H9 (cell line): ENCODE results near the gene TMEM165. TPM values are rescaled to one million over a fixed set of nuclear protein-coding genes. Genes with fewer than 3 reads are reported as not detected.

ENCODE experiments used
- DNase-seq: peaks from one replicate; pipeline ENCODE4 v3.0.0-alpha.2; 2017
- H2AFZ ChIP-seq: one replicate; pipeline ENCODE4 v1.6.1; 2013; ENCODE audit warnings: mild to moderate bottlenecking, low read length, control low read depth, moderate library complexity
- H2AK5ac ChIP-seq: 2 replicates; pipeline ENCODE4 v1.6.1; 2013; ENCODE audit warnings: low read length, control low read depth, mixed read lengths; ENCODE audit not compliant: insufficient read length
- H2BK120ac ChIP-seq: one replicate; pipeline ENCODE4 v1.6.1; 2013; ENCODE audit warnings: low read depth, mild to moderate bottlenecking, low read length, control low read depth, inconsistent platforms; ENCODE audit not compliant: poor library complexity, severe bottlenecking
- H2BK12ac ChIP-seq: 2 replicates; pipeline ENCODE4 v1.6.1; 2013; ENCODE audit warnings: low read length, control low read depth, mixed read lengths, low read depth; ENCODE audit not compliant: insufficient read length
- H2BK15ac ChIP-seq: 2 replicates; pipeline ENCODE4 v1.6.1; 2013; ENCODE audit warnings: low read depth, low read length, control low read depth
- H2BK20ac ChIP-seq: one replicate; pipeline ENCODE4 v1.6.1; 2013; ENCODE audit warnings: low read depth, mild to moderate bottlenecking, low read length, control low read depth, inconsistent platforms; ENCODE audit not compliant: poor library complexity, severe bottlenecking
- H2BK5ac ChIP-seq: 2 replicates; pipeline ENCODE4 v1.6.1; 2013; ENCODE audit warnings: low read length, control low read depth, mixed read lengths; ENCODE audit not compliant: insufficient read length
- H3K14ac ChIP-seq: 2 replicates; pipeline ENCODE4 v1.6.1; 2013; ENCODE audit warnings: low read length, control low read depth; ENCODE audit not compliant: insufficient read depth
- H3K18ac ChIP-seq: 2 replicates; pipeline ENCODE4 v1.6.1; 2013; ENCODE audit warnings: low read depth, mild to moderate bottlenecking, mixed read lengths, low read length, control low read depth; ENCODE audit not compliant: insufficient read length
- H3K23ac ChIP-seq: 2 replicates; pipeline ENCODE4 v1.6.1; 2013; ENCODE audit warnings: low read length, control low read depth, mixed read lengths, low read depth; ENCODE audit not compliant: insufficient read length
- H3K23me2 ChIP-seq: 2 replicates; pipeline ENCODE4 v1.6.1; 2013; ENCODE audit warnings: low read depth, mild to moderate bottlenecking, mixed read lengths, low read length, control low read depth; ENCODE audit not compliant: insufficient read length, poor library complexity, severe bottlenecking
- H3K27ac ChIP-seq: 2 replicates; pipeline ENCODE4 v1.5.1; 2013; ENCODE audit warnings: low read length, control low read depth, mixed read lengths, low read depth; ENCODE audit not compliant: insufficient read length
- H3K27me3 ChIP-seq: 2 replicates; pipeline ENCODE4 v1.6.1; 2013; ENCODE audit warnings: low read length, control low read depth, inconsistent platforms; ENCODE audit not compliant: insufficient read depth
- H3K4ac ChIP-seq: 2 replicates; pipeline ENCODE4 v1.6.1; 2013; ENCODE audit warnings: low read depth, mild to moderate bottlenecking, control low read depth, inconsistent platforms, low read length, moderate library complexity
- H3K4me1 ChIP-seq: 2 replicates; pipeline ENCODE4 v1.6.1; 2013; ENCODE audit warnings: low read length, control low read depth, inconsistent platforms; ENCODE audit not compliant: insufficient read depth
- H3K4me2 ChIP-seq: 2 replicates; pipeline ENCODE4 v1.6.1; 2013; ENCODE audit warnings: low read length, control low read depth, mixed read lengths; ENCODE audit not compliant: insufficient read length, insufficient read depth
- H3K56ac ChIP-seq: 2 replicates; pipeline ENCODE4 v1.6.1; 2013; ENCODE audit warnings: low read depth, mild to moderate bottlenecking, mixed read lengths, low read length, control low read depth; ENCODE audit not compliant: insufficient read length
- H3K79me1 ChIP-seq: 2 replicates; pipeline ENCODE4 v1.6.1; 2013; ENCODE audit warnings: low read depth, mild to moderate bottlenecking, moderate library complexity, low read length, control low read depth, inconsistent platforms; ENCODE audit not compliant: insufficient read depth, poor library complexity, severe bottlenecking
- H3K79me2 ChIP-seq: 2 replicates; pipeline ENCODE4 v1.6.1; 2013; ENCODE audit warnings: low read length, control low read depth, inconsistent platforms; ENCODE audit not compliant: insufficient read depth
- H3K9ac ChIP-seq: 2 replicates; pipeline ENCODE4 v1.6.1; 2013; ENCODE audit warnings: low read length, control low read depth, mixed read lengths; ENCODE audit not compliant: insufficient read length; ENCODE audit errors: extremely low read depth
- H3K9me3 ChIP-seq: one replicate; pipeline ENCODE4 v1.6.1; 2013; ENCODE audit warnings: low read depth, low read length, inconsistent platforms; ENCODE audit not compliant: control insufficient read depth
- H3T11ph ChIP-seq: one replicate; pipeline ENCODE4 v1.6.1; 2013; ENCODE audit warnings: mild to moderate bottlenecking, low read length, control low read depth, inconsistent platforms
- H4K20me1 ChIP-seq: one replicate; pipeline ENCODE4 v1.6.1; 2013; ENCODE audit not compliant: control insufficient read depth, insufficient read length, insufficient read depth
- H4K5ac ChIP-seq: 2 replicates; pipeline ENCODE4 v1.6.1; 2013; ENCODE audit warnings: low read depth, mild to moderate bottlenecking, mixed read lengths, low read length, control low read depth; ENCODE audit not compliant: insufficient read length
- H4K8ac ChIP-seq: replicated peaks from 2 replicates; pipeline ENCODE4 v1.6.1; 2013; ENCODE audit warnings: low read length, control low read depth, mixed read lengths, low read depth; ENCODE audit not compliant: insufficient read length
- H4K91ac ChIP-seq: 2 replicates; pipeline ENCODE4 v1.6.1; 2013; ENCODE audit warnings: low read depth, mild to moderate bottlenecking, moderate library complexity, mixed read lengths, low read length, control low read depth; ENCODE audit not compliant: insufficient read length
- H3K27ac Mint-ChIP-seq, 3 experiments: 2 replicates in 2 of 3; 3 replicates in 1 of 3; pipeline ENCODE4 v1.8.0; 2020 to 2021; ENCODE audit warnings: mixed read lengths in 3 of 3, mild to moderate bottlenecking in 1 of 3, moderate library complexity in 1 of 3
- H3K27me3 Mint-ChIP-seq: 2 replicates; pipeline ENCODE4 v1.8.0; 2021; ENCODE audit warnings: low read depth, mild to moderate bottlenecking, moderate library complexity, mixed read lengths
- H3K36me3 Mint-ChIP-seq, 3 experiments: 2 replicates in 2 of 3; 3 replicates in 1 of 3; pipeline ENCODE4 v1.8.0; 2020 to 2021; ENCODE audit warnings: low read depth in 3 of 3, mixed read lengths in 3 of 3; ENCODE audit not compliant: insufficient read depth in 1 of 3
- H3K4me1 Mint-ChIP-seq, 2 experiments: 2 replicates each; pipeline ENCODE4 v1.8.0; 2020; ENCODE audit warnings: mixed read lengths in 2 of 2
- H3K4me3 Mint-ChIP-seq, 2 experiments: 2 replicates in 1 of 2; 3 replicates in 1 of 2; pipeline ENCODE4 v1.8.0; 2020 to 2021; ENCODE audit warnings: mild to moderate bottlenecking in 2 of 2, mixed read lengths in 2 of 2, moderate library complexity in 1 of 2
- H3K9me3 Mint-ChIP-seq, 2 experiments: 2 replicates in 1 of 2; 3 replicates in 1 of 2; pipeline ENCODE4 v1.8.0; 2020; ENCODE audit warnings: mild to moderate bottlenecking in 2 of 2, mixed read lengths in 2 of 2, moderate library complexity in 1 of 2
- WGBS: extraction: QIAGEN DNeasy Blood & Tissue Kit; methylation state at CpG from one replicate; pipeline ENCODE4 v1.1.7; 2013; ENCODE audit warnings: missing lambda C conversion rate, low lambda C conversion rate, mixed read lengths; ENCODE audit not compliant: insufficient read length; ENCODE audit errors: extremely low coverage; 5-methylcytosine and 5-hydroxymethylcytosine counted together
- total RNA-seq: library from RNA; stranded (reverse); gene quantifications from 2 replicates; pipeline ENCODE4 v1.2.1, GENCODE V29; 2021
- TF ChIP-seq, protein P1 (sequence below): fragments of 200-600 bp; sonication (generic); conservative IDR thresholded peaks from 3 replicates; pipeline ENCODE4 v1.8.0; 2021; ENCODE audit warnings: antibody characterized with exemption, mild to moderate bottlenecking

The TMEM165 gene
- total RNA-seq, 1 experiment from 2014 or later = 87.2 TPM

DNA sequence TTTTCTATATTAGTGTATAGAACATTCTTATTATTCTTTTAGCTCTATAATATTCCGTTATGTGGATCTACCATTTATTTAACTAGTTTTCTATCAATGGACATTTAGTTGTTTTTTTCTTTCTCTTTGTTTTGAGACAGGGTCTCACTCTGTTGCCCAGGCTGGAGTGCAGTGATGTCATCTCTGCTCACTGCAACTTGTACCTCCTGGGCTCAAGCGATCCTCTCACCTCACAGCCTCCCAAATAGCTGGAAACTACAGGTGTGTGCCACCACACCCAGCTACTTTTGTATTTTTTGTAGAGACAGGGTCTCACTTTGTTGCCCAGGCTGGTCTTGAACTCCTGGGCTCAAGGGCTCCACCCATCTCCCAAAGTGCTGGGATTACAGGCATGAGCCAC, 10.8 kb downstream of the TMEM165 start:
- 0 out of 2 replicates have a peak, but pooled peaks cover 2% of the 10 kb centered on the region for H3K4me1 ChIP-seq
- H4K5ac ChIP-seq = no peak overlapping the region
- peaks cover 37% of the 10 kb centered on the region; the same call in 1 of the 2 replicates for H3K79me2 ChIP-seq
- no peak overlapping the region for H2BK12ac ChIP-seq
- no peak overlapping the region for H3K23ac ChIP-seq
- no peak overlapping the region for H2BK15ac ChIP-seq
- no peak overlapping the region for H2BK120ac ChIP-seq
- no peaks in the 10 kb centered on the region for H4K20me1 ChIP-seq
- no peaks in the 10 kb centered on the region for H3K9me3 Mint-ChIP-seq
- no peak overlapping the region for H3K18ac ChIP-seq
- H2AK5ac ChIP-seq = no peak overlapping the region
- no peak overlapping the region for H4K8ac ChIP-seq
- no peak overlapping the region for H3K9ac ChIP-seq
- no peak overlapping the region for H4K91ac ChIP-seq
- WGBS = no CpG with 5 or more reads among the region's 2 CpGs
- TF ChIP-seq, protein P1, sequence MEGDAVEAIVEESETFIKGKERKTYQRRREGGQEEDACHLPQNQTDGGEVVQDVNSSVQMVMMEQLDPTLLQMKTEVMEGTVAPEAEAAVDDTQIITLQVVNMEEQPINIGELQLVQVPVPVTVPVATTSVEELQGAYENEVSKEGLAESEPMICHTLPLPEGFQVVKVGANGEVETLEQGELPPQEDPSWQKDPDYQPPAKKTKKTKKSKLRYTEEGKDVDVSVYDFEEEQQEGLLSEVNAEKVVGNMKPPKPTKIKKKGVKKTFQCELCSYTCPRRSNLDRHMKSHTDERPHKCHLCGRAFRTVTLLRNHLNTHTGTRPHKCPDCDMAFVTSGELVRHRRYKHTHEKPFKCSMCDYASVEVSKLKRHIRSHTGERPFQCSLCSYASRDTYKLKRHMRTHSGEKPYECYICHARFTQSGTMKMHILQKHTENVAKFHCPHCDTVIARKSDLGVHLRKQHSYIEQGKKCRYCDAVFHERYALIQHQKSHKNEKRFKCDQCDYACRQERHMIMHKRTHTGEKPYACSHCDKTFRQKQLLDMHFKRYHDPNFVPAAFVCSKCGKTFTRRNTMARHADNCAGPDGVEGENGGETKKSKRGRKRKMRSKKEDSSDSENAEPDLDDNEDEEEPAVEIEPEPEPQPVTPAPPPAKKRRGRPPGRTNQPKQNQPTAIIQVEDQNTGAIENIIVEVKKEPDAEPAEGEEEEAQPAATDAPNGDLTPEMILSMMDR = no peak
- H3K36me3 Mint-ChIP-seq = peaks cover 30 to 39% (median 39%) of the 10 kb centered on the region in 3 experiments
- H3K27me3 ChIP-seq = no peaks in the 10 kb centered on the region
- no peak overlapping the region for H3K4me2 ChIP-seq
- H3K79me1 ChIP-seq = no peaks in the 10 kb centered on the region
- no peaks in the 10 kb centered on the region for H3K27me3 Mint-ChIP-seq
- DNase-seq = no peak
- no peaks in the 10 kb centered on the region for H3K23me2 ChIP-seq
- no peak overlapping the region for H2AFZ ChIP-seq
- H2BK5ac ChIP-seq = no peak overlapping the region
- H3T11ph ChIP-seq = no peak overlapping the region
- H3K4ac ChIP-seq = no peak overlapping the region
- H3K9me3 ChIP-seq = no peaks in the 10 kb centered on the region
- no peak overlapping the region for H3K14ac ChIP-seq
- H3K27ac ChIP-seq = no peak overlapping the region
- no peak overlapping the region for H2BK20ac ChIP-seq
- H3K27ac Mint-ChIP-seq = no peak overlapping the region
- H3K56ac ChIP-seq = no peak overlapping the region
- peaks cover 13 to 19% of the 10 kb centered on the region in 2 experiments for H3K4me1 Mint-ChIP-seq
- H3K4me3 Mint-ChIP-seq = no peak overlapping the region
